Neural crest cell (in vitro differentiated cells): Measurements from ENCODE around the gene SNCG. TPM values are rescaled to one million over a fixed set of nuclear protein-coding genes. Genes with fewer than 3 reads are reported as not detected.

Experiments used
- DNase-seq: peaks from one replicate; pipeline ENCODE4 v3.0.0; 2021; ENCODE audit warnings: low read depth, mixed read lengths, low spot score
- H3K27ac Mint-ChIP-seq: one replicate; pipeline ENCODE4 v1.8.0; 2021; ENCODE audit warnings: mild to moderate bottlenecking, mixed read lengths; ENCODE audit not compliant: unreplicated experiment
- H3K27me3 Mint-ChIP-seq: 2 replicates; pipeline ENCODE4 v1.8.0; 2021; ENCODE audit warnings: low read depth, mild to moderate bottlenecking, mixed read lengths
- H3K36me3 Mint-ChIP-seq: 2 replicates; pipeline ENCODE4 v1.8.0; 2021; ENCODE audit warnings: low read depth, mild to moderate bottlenecking, mixed read lengths
- H3K4me1 Mint-ChIP-seq: 2 replicates; pipeline ENCODE4 v1.8.0; 2021; ENCODE audit warnings: mixed read lengths
- H3K4me3 Mint-ChIP-seq: one replicate; pipeline ENCODE4 v1.8.0; 2021; ENCODE audit warnings: mild to moderate bottlenecking, mixed read lengths
- H3K9me3 Mint-ChIP-seq: 2 replicates; pipeline ENCODE4 v1.8.0; 2021; ENCODE audit warnings: mixed read lengths
- total RNA-seq: library from RNA; stranded (reverse); gene quantifications from 2 replicates; pipeline ENCODE4 v1.2.1, GENCODE V29; 2021
- TF ChIP-seq, protein P1 (sequence below): fragments of 200-600 bp; sonication (generic); conservative IDR thresholded peaks from 2 replicates; pipeline ENCODE4 v1.5.0; 2021; ENCODE audit warnings: antibody characterized with exemption, mild to moderate bottlenecking

SNCG gene
- total RNA-seq, 1 donor from 2014 or later = 8.2 TPM

GRCh38 chr10:86940677-86941076 lies 17.7 kb upstream of the SNCG start:
- Mint-ChIP-seq H3K4me1 (peaks cover 8% of the 10 kb centered on the region), H3K4me3 (no peak overlapping the region), H3K27me3 (no peaks in the 10 kb centered on the region), H3K27ac (no peak overlapping the region), H3K9me3 (no peaks in the 10 kb centered on the region), H3K36me3 (no peaks in the 10 kb centered on the region)
- no peak for DNase-seq
- TF ChIP-seq, protein P1, sequence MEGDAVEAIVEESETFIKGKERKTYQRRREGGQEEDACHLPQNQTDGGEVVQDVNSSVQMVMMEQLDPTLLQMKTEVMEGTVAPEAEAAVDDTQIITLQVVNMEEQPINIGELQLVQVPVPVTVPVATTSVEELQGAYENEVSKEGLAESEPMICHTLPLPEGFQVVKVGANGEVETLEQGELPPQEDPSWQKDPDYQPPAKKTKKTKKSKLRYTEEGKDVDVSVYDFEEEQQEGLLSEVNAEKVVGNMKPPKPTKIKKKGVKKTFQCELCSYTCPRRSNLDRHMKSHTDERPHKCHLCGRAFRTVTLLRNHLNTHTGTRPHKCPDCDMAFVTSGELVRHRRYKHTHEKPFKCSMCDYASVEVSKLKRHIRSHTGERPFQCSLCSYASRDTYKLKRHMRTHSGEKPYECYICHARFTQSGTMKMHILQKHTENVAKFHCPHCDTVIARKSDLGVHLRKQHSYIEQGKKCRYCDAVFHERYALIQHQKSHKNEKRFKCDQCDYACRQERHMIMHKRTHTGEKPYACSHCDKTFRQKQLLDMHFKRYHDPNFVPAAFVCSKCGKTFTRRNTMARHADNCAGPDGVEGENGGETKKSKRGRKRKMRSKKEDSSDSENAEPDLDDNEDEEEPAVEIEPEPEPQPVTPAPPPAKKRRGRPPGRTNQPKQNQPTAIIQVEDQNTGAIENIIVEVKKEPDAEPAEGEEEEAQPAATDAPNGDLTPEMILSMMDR = no peak

GRCh38 chr10:86941426-86941825 lies 17.0 kb upstream of the SNCG start:
- peaks cover 10% of the 10 kb centered on the region for H3K4me1 Mint-ChIP-seq
- no peaks in the 10 kb centered on the region for H3K27me3 Mint-ChIP-seq
- no peaks in the 10 kb centered on the region for H3K9me3 Mint-ChIP-seq
- no peak overlapping the region for H3K4me3 Mint-ChIP-seq
- no peaks in the 10 kb centered on the region for H3K36me3 Mint-ChIP-seq
- TF ChIP-seq, protein P1 = no peak
- H3K27ac Mint-ChIP-seq = no peak overlapping the region
- no peak for DNase-seq

DNA sequence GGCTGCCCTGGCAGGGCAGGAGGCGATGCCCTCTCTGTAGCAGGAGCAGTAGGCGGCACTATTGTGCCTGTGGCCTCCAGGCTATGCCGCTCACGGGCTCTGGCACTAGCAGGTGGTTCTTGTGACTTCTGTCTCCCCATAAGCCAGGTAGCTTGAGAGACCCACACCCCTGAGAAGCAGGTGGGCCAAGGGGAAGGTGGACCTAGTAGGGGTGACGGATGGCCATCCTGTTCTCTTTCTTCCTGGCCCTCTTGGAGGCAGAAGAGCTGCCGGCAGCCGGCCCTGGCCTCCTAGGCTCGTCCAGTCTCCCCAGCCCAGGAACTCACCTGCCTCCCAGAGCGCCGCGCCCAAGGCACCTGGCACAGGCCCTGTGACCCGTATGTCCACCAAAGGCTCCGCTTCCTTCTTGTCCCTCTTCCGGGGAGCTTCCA lies 16.4 kb upstream of the SNCG start:
- no peak for DNase-seq
- TF ChIP-seq, protein P1 = no peak
- Mint-ChIP-seq H3K27me3 (no peaks in the 10 kb centered on the region), H3K36me3 (no peaks in the 10 kb centered on the region), H3K4me3 (no peak overlapping the region), H3K4me1 (peaks cover 15% of the 10 kb centered on the region), H3K27ac (no peak overlapping the region), H3K9me3 (no peaks in the 10 kb centered on the region)

- no peaks in the 10 kb centered on the region for H3K27me3 Mint-ChIP-seq
- no peaks in the 10 kb centered on the region for H3K9me3 Mint-ChIP-seq
- H3K4me3 Mint-ChIP-seq = no peak overlapping the region
- no peak overlapping the region for H3K27ac Mint-ChIP-seq
- no peak for DNase-seq
- no peaks in the 10 kb centered on the region for H3K36me3 Mint-ChIP-seq
- TF ChIP-seq, protein P1 = no peak
- H3K4me1 Mint-ChIP-seq = peaks cover 17% of the 10 kb centered on the region
These were observed 15.7 kb upstream of the SNCG start for GRCh38 chr10:86942441-86943315.

GRCh38 chr10:86943316-86944030 lies 14.9 kb upstream of the SNCG start:
- no peak for DNase-seq
- H3K4me3 Mint-ChIP-seq = no peak overlapping the region
- H3K9me3 Mint-ChIP-seq = no peaks in the 10 kb centered on the region

More at GRCh38 chr10:86943316-86944030, 14.9 kb upstream of the SNCG start:
- TF ChIP-seq, protein P1 = no peak
- Mint-ChIP-seq H3K27ac (no peak overlapping the region), H3K27me3 (no peaks in the 10 kb centered on the region), H3K36me3 (no peaks in the 10 kb centered on the region), H3K4me1 (peaks cover 17% of the 10 kb centered on the region)
